ENCODE data around the gene GRID2.

Gene GRID2

DNA sequence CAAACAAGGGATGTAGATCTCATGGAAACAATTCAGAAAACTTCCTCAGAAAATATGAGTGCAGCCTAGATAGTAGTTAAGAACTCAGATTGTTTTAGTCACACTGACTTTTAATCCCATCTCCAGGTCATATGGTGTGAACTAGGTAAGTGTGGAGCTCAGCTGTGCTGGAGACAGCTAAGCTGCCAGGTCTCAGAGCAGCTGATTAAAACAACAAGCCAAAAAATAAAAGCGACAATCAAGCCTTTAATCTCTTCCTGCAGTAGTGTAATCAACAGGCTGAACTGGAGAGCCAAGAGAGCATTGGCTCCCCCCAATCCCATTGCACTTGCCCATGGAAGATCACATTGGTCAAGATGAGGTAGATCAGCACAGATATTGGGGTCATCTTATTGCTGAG is 1426.5 kb downstream of the GRID2 start:
- DNase-seq (ENCODE audit: low read depth in 4 of 4, low spot score in 1 of 4), result no peak

DNA sequence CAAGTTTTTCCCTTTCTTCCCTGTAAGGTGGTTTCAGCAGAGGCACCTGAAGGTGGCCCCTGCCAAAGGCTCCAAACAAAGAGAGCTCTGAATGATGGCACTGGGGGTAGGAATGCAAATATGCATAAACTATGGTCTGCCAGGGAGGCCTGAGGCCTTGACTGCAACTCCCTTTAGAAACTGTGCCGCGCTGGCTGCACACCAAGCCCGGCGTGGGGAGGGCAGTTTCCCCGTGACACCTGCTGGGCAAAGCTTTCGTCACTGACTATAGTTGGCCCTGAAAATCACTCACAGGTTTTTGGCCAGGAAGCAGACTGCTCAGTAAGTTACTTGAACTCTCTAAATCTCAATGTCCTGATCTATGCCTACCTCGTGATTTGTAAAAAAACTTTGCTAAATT is 1427.0 kb downstream of the GRID2 start:
- no peak for DNase-seq (ENCODE audit: low read depth in 4 of 4, low spot score in 1 of 4)

DNA sequence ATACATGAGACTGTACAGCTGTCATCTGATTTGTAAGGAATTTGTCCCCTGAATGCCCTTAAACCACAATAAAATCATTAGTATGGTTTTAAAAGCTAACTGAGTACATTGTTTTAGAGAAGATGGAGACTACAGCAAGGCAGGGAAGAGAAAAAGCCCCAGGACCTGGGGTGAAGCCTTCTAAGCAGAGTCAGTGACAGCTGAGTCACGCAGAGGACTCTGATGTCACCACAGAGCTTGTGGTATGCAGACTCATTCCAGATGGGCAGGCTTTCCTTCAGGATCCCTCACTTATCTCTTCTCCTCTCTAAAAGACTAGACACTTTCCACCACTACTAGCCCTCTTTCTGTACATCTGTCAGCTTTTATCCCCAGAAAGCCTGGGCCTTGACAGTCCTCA is 1427.7 kb downstream of the GRID2 start:
- no peak for DNase-seq (ENCODE audit: low read depth in 4 of 4, low spot score in 1 of 4)

DNA sequence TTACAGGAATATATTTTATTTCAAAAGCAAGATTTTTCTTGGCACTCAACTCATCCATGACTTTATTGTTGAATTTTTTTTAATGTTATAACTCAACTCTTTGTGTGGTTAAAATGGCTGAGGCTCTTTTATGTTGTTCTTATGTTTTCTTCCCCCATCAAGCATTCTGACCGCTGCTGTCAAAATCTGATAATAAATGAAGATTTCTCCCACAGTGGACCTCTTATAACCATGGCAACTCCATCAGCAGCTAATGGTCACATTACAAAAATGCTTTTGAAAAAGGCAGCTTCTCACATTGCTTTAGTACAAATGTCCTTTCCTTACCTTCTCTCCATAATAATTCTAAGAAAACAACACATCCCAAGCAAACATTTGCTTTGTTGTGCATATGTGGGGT is 1428.7 kb downstream of the GRID2 start:
- no peak for DNase-seq (ENCODE audit: low read depth in 4 of 4, low spot score in 1 of 4)

DNA sequence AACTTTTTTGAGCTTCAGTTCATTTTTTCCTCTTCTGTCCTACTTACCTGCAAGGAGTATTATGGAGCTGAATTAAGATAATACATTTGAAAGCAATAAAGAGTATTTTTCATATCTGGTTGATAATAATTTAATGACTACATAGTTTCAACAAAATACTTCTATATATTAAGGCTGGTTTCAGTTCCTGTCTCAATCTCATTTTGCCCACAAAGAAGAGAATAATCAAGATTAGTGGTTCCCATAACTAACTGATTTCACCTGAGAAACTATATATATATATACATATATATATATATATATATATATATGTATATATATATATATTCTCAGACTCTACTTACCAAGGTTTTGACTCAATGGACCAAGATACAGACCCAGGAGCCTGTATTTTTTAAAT is 1437.1 kb downstream of the GRID2 start:
- DNase-seq (ENCODE audit: low read depth in 4 of 4, low spot score in 1 of 4), result no peak

DNA sequence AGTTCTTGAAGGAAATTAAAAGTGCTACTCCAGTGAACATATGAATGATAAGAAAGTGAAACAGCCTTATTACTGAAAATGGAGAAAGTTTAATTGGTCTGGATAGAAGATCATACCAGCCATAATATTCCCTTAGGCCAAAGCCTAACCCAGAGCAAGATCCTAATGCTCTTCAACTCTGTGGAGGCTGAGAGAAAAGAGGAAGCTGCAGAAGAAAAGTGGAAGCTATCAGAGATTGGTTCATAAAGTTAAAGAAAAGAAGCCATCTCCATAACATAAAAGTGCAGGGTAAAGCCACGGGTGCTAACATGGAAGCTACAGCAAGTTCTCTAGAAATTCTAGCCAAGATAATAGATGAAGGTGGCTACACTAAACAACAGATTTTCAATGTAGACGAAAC is 1439.3 kb downstream of the GRID2 start:
- no peak for DNase-seq (ENCODE audit: low read depth in 4 of 4, low spot score in 1 of 4)

DNA sequence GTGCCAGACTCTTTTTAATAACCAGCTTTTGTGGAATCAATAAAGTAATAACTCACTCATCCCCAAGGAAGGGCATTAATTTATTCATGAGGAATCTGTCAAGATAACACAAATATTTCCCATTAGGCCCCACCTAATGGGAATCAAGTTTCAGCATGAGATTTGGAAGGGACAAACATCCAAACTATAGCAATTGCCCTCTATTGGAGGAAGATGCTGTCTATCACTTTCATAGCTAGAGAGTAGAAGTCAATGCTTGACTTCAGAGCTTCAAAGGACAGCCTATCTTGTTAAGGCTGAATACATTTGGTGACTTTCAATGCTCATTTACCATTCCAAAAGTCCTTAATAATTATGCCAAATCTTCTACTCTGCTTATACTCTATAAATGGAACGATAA is 1439.9 kb downstream of the GRID2 start:
- DNase-seq (ENCODE audit: low read depth in 4 of 4, low spot score in 1 of 4), result no peak

DNA sequence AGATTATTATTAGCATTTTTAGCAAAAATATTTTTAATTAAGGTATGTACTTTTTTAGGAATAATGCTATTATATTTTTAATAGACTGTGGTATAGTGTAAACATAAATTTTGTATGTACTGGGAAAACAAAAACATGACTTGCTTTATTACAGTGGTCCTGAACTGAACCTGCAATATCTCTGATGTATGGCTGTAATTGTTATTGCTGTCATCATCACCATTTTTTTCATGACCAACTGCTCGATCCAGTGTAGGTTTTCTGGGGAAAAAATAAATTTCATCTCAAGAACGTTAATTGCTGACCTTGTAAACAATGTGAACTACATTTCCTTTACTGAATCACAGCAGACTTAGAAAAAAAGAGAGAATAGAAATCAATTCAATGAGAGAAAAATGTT is 1441.2 kb downstream of the GRID2 start:
- DNase-seq (ENCODE audit: low read depth in 4 of 4, low spot score in 1 of 4), result no peak

DNA sequence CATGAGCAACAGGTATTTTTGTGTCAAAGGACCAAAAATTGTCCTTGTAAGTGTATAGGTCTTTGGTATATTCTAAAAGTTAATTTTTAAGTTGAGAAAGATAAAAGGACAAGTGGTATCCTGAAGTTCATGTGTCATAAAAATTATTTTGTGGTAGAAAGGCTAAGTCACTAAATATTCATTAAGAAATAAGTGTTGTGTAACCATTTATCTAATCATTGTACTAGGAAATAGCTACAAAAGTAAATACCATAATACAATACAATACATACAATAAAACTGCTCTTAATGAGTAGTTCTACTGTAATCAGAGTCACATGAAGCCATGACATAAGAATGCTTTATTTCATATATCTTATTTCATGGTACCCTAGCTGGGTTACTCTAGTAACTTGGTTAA is 1442.3 kb downstream of the GRID2 start:
- DNase-seq (ENCODE audit: low read depth in 4 of 4, low spot score in 1 of 4), result no peak

DNA sequence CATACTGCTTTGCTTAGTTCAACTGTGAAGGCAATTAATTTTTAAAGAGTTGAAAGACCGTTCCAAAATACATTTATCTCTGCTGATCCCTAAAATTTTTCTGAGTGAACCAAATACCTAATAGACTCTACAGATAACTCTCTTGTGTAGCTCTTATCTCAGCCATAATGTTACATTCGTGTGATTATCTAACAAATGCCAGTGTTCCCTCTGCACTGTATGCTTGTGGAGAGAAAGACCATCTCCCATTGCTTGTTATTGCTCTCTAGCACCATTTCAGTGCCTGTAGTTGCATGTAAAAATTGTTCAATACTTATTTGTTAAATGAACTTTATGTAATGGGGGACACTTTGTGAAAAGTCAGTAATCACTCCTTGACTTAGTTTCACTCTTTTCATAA is 1443.5 kb downstream of the GRID2 start:
- no peak for DNase-seq (ENCODE audit: low read depth in 4 of 4, low spot score in 1 of 4)

DNA sequence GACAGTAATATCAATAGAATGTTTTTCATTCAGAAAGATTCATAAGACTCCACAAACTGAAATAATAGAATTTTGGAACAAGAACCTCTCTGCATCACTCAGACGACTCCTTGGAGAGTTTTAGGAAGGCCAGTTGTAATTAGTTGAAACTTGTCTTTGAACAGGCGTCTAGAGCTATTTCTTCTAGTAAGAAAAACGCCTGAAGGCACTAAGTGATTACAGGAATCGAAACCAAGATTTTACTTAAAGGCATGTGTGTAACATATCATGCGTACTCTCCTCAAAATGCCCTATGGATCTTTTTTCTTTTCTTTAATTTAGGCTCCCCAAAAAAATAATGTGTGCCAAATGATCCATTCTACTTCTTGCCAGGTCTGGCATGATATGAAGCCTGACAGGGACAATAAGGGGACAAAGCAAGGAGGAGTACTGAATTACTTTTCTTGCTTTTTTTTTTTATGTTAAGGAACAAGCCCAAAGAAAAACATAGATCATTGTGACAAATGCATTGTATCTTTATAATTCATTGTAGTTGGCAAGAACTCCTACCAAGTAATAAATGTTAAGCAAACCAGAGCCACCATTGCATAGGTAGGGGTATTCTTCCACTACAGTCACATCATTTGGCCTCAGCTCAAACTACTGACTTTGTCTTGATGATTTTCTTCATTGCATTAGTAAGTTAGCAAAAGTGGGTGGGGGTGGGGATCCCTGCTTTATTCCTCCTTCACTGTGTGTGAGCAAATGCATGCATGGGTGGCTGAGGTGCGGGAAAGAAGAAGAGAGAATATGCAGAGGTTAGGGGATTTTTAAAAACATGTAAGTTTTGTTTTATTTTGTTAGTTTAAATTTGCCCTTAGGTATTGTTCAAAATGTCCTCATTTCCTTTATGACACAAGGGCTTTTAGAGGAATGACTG is 1444.9 kb downstream of the GRID2 start:
- no peak for DNase-seq (ENCODE audit: low read depth in 4 of 4, low spot score in 1 of 4)

DNA sequence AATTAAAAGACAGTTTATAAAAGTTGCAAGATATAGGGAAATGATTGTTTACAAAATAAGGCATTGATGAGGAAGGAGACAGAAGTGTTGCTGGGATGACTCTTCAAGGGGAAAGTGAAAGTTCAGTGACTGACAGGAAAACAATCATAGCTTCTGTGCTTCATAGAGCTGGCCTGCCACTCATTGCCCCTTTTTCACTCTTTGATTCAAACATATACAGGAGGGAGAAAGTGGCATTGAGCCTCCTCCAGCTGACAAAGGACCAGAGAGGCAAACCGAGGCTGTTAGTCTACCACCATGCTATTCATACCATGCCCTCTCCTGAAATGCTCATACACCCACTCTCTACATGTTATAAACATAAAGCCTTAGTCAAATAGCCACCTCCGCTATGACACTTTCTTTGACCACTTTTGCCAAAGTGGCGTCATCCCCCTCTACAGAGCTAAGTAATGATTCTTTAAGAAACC is 1445.6 kb downstream of the GRID2 start:
- DNase-seq (ENCODE audit: low read depth in 4 of 4, low spot score in 1 of 4), result no peak

DNA sequence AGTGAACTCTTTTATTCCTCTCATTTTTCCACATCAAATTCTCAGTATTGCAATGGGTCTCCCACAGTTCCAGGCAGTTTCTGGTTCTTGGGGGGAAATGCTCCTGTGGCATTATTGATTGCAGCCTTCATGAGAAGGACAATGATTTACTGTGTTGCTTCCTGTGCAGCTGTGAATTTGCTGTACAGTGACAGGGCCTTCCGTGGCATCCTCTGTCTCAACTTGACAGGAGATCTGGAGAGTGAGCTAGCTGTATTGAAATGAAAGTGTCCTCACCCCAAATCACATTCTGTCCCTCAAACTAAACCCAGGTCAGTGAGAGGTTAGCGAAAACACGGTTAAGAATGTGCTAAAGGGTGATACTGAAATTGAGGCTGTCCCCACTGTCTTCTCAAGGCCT is 1447.6 kb downstream of the GRID2 start:
- no peak for DNase-seq (ENCODE audit: low read depth in 4 of 4, low spot score in 1 of 4)

DNA sequence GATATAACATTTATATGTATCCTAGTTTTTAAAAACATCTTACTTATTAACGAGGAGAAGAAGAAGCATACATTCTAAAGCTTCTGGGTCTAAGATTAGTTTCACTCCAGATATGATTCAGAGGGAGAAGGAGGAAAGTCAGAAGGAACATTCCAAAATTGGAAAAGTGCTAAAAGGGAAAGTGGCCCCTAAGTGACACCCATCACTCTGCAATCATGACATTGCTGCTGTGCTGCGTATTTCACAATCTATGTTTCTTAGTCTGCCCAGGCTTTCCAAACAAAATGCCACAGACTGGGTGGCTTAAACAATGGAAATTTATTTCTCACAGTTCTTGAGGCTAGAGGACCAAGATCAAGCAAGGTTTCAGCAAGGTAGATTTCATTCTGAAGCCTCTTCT is 1452.3 kb downstream of the GRID2 start:
- no peak for DNase-seq (ENCODE audit: low read depth in 4 of 4, low spot score in 1 of 4)

DNA sequence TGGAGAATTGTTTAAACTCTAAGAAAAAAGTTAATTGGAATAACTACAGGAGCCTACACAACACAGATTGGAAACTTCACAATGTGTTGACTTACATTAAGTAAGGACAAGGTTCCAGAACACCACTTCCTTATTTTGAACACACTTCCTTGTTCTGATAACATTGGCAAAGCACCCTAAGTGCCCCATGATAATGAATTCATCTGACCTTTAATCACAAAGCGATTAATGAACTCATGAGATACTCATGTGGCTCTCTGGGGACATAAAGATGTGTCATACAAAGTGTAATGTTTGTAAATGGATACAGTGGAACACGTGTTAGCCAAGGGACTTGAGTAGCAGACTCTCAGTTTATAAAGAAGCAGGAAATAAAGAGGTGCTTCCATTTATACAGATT is 1455.7 kb downstream of the GRID2 start:
- DNase-seq (ENCODE audit: low read depth in 4 of 4, low spot score in 1 of 4), result no peak

DNA sequence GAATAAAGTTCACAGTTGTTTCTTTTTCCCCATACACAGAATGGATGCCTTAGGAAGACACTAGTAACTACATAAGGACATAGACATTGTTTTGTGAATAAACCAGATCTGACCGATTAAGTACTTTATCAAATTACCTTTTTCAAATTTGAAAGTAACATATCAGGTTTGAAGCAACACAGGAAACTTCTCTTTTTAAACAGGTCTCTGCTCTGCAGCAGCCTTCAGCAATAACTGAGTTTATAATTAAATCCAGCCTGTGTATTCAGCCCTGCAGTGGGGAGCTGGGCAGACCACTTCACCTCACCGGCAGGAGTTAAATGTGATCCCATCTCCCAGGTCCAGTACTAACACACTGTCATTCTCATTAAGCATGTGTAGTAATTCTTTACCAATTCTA is 1456.5 kb downstream of the GRID2 start:
- no peak for DNase-seq (ENCODE audit: low read depth in 4 of 4, low spot score in 1 of 4)

DNA sequence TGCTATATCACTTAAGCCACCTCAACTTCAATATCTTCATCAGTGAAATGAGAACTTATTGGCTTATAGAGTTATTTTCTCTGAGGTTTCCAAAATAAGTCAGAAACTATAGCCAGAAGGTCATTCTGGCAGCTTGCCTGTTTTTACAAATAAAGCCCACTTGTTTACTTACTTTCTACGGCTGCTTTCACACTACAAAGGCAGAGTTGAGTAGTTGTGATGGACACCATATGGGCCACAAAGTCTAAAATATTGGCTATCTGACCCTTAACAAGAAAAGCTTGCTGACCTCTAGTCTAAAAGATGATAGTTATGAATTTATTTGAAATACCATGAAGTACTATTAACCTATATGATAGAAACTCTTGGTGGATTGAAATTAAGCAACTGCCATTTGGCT is 1457.5 kb downstream of the GRID2 start:
- no peak for DNase-seq (ENCODE audit: low read depth in 4 of 4, low spot score in 1 of 4)

DNA sequence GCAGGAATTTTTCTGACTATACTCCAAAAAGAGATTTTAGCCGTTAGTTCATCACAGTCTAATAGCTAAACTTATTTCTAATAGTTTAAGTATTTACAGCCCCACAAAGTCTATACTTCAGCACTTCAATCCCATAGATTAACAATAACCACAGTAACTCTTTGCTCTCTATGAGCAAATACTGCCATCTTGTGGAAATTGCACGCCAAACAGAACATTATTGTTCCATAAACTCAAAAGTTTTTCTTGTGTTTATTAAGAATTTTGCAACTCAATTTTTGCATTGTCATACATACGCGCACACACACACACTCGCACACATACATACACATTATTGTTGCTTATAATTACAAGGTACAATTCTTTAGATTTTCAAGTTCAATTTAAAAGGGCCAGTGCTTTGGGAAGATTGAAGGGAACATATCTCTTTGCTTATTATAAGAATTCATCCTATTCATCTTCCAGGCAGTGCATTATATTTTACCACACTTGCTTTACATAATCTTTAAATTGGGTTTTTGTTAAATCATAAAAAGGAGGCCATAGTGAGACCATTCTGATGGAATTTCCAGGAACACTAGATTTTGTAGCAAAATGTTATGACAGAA is 1461.0 kb downstream of the GRID2 start:
- DNase-seq (ENCODE audit: low read depth in 4 of 4, low spot score in 1 of 4), result no peak

DNA sequence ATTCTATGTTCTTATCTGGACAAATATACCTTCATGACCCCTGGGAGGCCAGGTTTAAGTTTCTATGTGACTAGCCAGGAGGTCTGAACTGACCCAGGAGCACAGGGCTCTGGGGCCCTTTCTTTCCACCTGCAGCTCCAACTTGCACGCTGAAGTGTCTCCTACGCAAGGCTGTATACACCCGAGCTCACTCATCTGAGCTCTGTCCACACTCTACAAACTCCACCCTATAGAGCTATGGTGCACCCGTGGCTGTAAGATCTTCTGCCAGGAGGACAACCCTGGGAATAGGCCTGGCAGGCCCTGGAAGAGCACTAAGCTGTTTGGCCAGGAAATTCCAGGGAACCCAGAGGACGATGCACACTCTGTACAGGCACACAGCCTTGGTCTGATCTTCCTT is 1464.2 kb downstream of the GRID2 start:
- DNase-seq (ENCODE audit: low read depth in 4 of 4, low spot score in 1 of 4), result no peak

DNA sequence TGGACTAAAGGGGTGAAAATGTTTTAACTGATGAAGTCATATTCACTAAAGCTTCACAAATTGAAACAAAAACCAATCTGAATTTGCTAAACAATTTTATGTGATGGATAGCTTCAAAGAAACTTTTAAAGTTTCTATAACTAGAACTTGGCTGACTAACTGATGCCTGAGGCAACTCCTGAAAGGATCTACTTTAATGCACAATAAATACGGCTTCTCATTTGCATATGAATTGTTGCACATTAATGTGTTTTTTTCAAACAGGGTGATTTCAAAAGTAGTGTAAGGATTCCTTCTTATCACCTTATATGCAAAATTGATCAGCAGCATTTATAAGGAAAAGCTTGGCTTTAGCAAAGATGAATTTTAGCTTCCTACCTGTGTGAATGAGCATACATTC is 1466.4 kb downstream of the GRID2 start:
- no peak for DNase-seq (ENCODE audit: low read depth in 4 of 4, low spot score in 1 of 4)

DNA sequence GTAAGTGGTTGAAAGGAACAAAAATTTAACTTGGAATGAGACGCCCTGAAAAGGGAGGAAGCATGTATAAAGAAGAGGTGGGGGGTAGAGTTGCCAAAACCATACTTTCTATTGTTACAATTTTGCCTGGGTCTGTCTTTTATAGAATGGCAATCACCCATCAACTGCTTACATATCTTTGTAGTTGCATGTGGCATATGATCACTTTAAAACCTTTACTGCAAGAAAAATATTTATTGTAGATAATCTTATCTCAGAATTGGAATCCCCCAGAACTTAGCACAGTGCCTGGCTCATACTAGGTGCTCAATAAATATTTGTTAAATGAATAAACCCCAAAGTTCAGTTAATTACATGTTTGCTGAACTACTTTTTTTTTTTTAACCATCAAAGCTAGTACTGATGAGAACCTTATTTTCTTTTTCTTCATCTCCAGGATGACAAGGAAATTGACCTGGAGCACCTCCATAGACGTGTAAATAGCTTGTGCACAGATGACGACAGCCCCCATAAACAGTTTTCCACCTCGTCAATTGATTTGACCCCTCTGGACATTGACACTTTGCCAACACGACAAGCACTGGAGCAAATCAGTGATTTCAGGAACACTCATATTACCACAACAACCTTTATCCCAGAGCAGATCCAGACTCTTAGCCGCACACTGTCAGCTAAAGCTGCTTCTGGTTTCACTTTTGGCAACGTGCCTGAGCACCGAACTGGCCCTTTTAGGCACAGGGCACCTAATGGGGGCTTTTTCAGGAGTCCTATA is 1468.1 kb downstream of the GRID2 start:
- no peak for DNase-seq (ENCODE audit: low read depth in 4 of 4, low spot score in 1 of 4)

DNA sequence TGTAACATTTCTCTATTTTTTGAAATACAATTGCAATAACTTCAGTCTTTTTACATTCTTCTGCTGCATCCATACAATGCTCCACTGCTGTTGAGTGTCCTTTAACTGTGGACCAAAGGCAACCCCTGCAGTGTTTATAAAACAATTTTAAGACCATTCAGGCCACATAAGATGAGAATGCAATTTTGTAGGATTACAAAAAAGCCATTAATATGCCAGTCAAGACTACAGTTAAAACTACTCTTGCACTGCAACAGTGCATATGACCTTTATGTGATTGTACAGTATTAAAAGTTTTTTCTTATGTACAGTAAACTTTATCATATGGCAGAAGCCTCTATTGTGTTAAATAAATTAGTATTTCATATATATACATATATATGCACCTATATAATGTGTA is 1469.1 kb downstream of the GRID2 start:
- DNase-seq (ENCODE audit: low read depth in 4 of 4, low spot score in 1 of 4), result no peak

Data from stimulated activated CD4-positive, alpha-beta T cell treated with anti-CD3 and anti-CD28 coated beads, Interleukin-1b, Interleukin-23, amount 100 ng/mL, for 24 hours (primary cell).